ENCODE results near the gene AJUBA.
"Not testable (repeated sequence)": the region's sequence is repeated elsewhere in the genome, so short reads cannot be mapped to it uniquely, and the experiment has no call there.

The AJUBA gene

DNA sequence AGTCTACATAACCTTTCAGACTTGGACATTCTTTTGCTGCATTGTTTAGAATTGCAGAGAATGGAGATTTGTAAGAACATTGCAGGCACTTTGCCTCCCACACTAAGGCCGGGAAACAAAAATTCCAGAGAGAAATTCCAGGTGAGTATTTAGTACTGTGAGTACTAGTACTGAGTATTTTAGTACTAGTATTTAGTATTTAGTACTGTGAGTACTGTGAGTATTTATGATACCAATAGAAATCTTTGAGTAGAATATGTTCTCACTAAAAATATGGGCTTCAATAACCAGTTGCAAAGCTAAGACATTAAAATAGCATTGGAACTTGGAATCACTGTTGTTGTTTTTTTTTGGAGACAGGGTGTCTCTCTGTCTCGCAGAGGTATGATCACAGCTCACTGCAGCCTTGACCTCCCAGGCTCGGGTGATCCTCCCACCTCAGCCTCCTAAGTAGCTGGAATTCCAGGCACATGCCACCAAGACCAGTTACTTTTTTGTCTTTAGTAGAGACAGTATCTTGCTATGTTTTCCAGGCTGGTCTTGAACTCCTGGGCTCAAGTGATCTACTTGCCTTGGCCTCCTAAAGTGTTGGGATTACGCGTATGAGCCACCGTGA, 20.2 kb downstream of the AJUBA start:
- DNase-seq (ENCODE audit: insufficient read length, low spot score) (no peak), FAIRE-seq (no peak)
- TF ChIP-seq POLR2A (IDR thresholded peaks at IDR 0.05; ENCODE audit: low read depth, low read length): no peak

DNA sequence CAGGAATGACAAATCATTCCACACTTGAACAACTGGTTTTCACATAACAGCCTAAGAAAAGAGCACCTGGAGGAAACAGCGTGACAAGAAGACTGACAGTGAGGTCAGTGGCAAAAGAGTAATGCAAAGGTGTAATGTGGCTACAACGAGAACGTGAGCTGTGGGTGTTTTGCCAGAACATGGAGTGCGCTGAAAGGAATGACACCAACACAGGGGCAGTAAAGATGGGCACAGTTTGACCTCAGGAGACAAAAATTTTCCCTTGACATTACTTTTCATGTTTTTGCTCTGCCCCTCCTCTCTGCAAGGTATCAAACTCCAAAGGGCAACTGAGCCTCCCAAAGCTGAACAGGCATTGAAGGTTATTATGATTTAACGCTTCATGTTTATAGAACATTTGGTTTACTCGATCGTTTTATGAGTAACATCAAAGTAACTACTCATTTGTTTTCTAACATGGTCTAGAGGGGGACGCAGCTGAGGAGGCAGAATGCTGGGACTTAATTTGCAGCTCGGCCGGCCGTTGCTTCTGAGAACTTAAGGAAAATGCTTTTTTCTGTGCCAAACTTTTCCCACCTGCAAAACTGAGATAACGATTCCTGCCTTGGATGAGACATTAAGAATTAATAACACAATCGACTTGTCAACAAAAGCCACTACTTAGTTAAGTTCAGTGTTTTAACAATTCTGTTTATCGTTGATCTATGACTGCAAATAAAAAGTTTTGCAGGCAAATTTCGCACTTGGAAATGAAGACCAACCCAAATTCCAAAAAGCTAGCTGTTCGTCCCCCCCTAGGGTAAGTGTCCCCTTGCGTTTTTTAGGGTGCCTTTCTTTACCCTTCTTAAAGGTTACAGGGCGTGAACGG, 26.4 kb downstream of the AJUBA start:
- DNase-seq (ENCODE audit: insufficient read length, low spot score): no peak
- TF ChIP-seq POLR2A (IDR thresholded peaks at IDR 0.05; ENCODE audit: low read depth, low read length): no peak
- no peak for FAIRE-seq

DNA sequence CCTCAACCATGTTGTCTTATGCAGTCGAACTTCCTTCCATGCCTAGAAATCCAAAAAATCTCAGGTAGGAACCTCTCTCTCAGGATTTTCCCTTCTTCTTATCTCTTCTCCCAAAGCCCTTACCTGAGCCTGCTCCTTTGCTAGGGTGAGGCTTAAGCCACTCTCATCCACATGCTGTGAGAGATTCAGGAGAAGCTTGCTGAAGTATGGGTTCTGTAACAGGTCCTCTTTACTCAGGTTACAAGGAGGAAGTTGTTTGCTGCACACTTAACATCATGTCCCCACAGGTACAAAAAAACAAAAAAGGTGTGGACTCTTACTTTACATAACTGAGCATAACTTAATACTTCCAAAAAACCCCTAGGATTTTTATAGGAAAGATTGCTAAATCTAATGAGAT, 29.9 kb downstream of the AJUBA start:
- DNase-seq (ENCODE audit: insufficient read length, low spot score) (no peak), FAIRE-seq (no peak)
- TF ChIP-seq POLR2A (IDR thresholded peaks at IDR 0.05; ENCODE audit: low read depth, low read length): no peak

DNA sequence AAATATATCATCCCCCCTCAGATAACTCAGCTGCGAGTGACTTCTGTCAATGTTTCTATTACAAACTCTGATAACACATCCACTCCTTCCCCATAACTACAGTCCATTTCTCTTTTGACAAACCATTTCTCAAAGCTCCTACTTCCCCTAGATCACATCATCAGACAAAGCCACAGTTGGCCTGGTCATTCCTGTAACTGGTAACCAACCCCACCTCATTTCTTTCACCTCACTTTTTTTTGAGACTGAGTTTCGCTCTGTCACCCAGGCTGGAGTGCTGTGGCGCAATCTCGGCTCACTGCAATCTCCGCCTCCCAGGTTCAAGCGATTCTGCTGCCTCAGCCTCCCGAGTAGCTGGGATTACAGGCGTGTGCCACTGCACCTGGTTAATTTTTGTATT, 30.6 kb downstream of the AJUBA start:
- not testable (repeated sequence) for DNase-seq (ENCODE audit: insufficient read length, low spot score); FAIRE-seq

DNA sequence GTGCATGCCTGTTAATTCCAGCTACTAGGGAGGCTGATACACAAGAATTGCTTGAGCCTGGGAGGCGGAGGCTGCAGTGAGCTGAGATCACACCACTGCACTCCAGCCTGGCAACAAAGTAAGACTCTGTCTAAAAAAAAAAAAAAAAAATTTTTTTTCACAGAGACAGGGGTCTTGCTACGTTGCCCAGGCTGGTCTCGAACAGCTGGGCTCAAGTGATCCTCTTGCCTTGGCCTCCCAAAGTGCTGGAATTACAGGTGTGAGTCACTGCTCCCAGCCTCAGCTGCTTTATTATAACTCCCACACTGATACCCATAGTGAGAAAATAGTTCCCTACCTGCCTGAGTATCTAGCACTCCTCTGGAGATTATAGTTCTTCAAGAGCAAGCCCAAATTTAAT, 36.7 kb downstream of the AJUBA start:
- no peak for DNase-seq (ENCODE audit: insufficient read length, low spot score)
- no peak for FAIRE-seq
- TF ChIP-seq POLR2A (IDR thresholded peaks at IDR 0.05; ENCODE audit: low read depth, low read length): no peak

DNA sequence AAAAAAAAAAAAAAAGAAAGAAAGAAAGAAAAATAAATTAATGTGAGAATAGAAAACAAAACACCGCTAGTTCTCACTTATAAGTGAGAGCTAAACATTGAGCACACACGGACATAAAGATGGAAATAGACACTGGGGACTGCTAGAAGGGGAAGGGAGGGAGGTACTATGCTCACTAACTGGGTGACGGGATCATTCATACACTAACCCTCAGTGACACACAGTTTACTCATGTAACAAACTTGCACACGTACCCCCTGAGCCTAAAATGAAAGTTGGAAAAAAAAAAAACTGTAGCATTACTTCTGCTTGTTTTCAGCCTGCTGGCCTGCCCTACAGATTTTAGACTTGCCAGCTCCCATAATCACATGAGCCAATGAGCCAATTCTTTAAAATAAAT, 42.7 kb downstream of the AJUBA start:
- FAIRE-seq (peak; percentile 20), DNase-seq (ENCODE audit: insufficient read length, low spot score) (no peak)
- TF ChIP-seq POLR2A (IDR thresholded peaks at IDR 0.05; ENCODE audit: low read depth, low read length): no peak

DNA sequence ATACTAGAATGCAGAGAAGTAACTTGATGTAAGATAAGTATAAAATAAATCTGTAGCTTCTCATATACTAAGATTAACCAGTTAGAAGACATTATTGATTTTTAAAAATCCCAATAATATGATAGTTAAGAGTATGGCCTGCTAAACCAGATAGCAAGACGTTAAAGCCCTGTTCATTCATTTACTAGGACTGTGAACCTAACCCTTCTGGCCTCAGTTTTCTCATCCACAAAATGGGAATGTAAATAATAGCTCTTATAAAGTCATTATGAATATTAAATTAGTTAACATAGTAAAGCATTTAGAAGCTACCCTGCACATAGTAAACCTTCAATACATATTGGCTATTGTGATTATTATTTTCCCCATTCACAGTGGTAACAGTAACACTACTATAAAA, 47.2 kb downstream of the AJUBA start:
- no peak for DNase-seq (ENCODE audit: insufficient read length, low spot score)
- FAIRE-seq: no peak
- TF ChIP-seq POLR2A (IDR thresholded peaks at IDR 0.05; ENCODE audit: low read depth, low read length): no peak

DNA sequence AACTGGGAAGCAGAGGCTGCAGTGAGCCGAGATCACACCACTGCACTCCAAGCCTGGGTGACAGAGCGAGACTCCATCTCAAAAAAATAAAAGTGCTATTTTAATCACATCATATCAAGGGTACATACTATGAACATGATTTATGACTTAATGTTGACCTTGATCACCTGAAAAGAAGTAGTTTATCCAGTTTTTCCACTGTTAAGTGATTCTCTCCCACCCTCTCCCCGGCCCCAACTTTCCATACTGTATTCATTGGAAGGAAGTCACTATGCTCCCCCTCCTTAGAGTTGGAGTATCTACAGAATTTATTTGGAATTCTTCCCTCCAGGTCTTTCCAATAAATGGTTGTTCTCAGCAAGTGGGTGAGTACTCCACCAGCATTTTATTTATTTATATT, 50.2 kb downstream of the AJUBA start:
- no peak for DNase-seq (ENCODE audit: insufficient read length, low spot score)
- TF ChIP-seq POLR2A (IDR thresholded peaks at IDR 0.05; ENCODE audit: low read depth, low read length): no peak
- FAIRE-seq: no peak

DNA sequence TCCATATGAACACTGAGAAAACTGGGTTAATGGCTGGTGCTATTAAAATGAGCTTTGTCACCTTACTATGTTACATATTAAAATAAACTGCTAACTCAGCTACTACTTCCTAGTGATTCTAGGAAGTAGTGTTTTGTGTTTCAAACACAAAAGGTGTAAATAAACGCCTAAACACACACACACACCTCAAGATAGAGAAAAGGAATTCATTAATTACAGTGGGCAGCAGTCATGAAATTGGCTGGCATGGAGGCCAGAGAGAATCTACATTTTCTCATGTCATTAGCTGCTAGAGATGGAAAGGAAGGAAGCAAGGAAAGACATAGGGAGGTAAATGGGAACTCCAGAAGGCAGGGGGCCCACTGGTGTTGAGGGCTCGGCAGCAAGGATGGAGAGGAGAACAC, 52.4 kb downstream of the AJUBA start:
- TF ChIP-seq POLR2A (IDR thresholded peaks at IDR 0.05; ENCODE audit: low read depth, low read length): no peak
- DNase-seq (ENCODE audit: insufficient read length, low spot score) (no peak), FAIRE-seq (no peak)

DNA sequence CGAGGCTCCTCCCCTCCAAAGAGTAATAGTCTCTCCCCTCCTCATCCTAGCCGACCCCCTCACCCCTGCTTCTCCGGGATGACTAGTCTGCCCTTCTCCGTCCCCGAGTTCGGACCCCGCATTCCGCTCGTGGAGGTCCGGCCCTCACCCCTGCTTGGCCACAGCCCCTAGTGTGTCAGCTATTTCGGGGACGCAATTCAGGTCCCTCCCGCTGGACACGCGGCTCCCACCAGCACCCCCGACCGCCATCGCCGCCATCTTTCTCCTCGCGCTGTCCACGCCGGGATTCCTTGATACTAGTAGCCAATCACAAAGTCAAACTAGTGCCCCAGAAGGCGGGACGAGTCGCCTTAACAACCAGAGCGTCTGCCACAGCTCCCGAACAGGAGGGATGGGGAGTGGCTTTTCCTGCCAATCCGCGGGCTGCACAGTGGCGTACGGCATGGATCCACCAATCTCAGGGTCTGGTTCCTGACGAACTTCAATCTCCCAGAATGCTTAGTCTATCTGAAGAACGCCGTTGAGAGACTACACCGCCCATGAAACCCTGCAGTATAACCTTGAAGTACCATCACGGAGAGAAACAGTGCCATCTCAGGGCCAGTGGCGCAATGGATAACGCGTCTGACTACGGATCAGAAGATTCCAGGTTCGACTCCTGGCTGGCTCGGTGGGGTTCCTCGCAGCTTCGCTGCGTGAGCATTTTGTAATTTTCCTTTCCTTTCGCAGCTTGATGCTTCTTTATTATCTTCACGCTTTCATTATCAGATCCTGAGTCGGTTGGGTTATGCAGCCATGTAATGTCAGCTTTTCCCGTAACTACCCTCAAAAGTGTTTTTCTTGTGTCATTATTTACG, 53.0 kb downstream of the AJUBA start, which contains the start of gene PRMT5:
PRMT5 (minus strand) TSS at position 273 of the 857 bp plus-strand sequence; CDS start at position 258, 15 bp downstream.
- peak; percentile 74 for DNase-seq (ENCODE audit: insufficient read length, low spot score)
- peak; percentile 88 for TF ChIP-seq POLR2A (IDR thresholded peaks at IDR 0.05; ENCODE audit: low read depth, low read length)
- FAIRE-seq: peak; percentile 96

DNA sequence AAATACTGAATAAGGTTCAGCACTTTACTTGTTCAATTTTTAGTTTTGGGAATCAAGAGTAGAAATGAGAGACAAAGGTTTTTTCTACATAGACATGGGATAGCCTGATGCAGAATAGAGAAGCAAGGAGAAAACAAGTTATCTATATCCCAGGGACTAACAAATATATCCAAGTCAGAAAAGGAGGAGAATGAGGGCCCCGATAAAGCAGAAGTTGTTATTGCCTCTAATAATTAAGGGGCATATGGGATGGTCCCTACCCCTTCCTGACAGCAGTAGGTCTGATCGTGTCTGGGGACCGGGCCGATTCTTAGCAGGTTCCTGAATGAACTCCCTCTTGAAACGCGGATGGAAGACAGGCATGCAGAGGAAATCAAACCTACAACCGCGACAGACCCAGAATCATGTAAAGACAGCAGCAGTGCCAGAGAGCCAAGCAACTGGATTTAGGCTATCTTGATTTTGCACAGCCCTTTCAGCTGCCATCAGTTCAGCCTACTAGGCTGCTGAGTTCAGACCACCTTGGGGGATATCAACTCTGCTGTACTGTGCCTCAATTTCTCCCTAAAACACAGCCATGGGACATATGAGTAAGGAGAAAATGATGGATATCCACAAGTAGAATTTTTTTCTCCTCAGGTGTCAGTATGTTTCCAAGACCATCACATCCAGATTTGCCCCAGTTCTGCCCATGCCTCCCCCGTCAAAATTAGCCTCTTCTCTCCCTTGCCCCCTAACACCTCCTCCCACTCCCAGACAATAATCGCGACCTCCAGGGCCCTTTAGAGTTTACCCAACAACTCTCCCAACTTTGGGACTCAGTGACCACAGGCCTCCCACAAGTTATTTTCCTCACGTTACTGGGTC, 53.9 kb downstream of the AJUBA start:
- no peak for FAIRE-seq
- TF ChIP-seq POLR2A (IDR thresholded peaks at IDR 0.05; ENCODE audit: low read depth, low read length): no peak
- DNase-seq (ENCODE audit: insufficient read length, low spot score): no peak

DNA sequence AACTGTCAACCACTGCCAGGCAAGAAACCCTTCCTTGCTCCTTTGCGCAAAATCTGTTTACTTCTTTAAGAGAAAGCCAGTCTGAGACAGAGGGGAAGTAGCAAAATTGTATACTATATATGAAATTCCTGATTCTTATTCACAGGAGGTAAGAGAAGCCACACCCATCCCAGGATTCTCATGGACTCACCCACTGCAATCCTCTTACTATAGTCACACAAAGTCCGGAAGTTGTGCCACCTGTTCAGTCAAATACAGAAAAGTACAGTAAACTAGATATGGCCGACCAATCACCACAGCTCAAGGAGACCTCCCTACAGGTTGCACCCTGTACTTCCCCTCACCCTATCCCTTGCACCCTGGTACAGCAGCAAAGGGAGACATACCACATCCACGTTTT, 56.0 kb downstream of the AJUBA start:
- DNase-seq (ENCODE audit: insufficient read length, low spot score): no peak
- FAIRE-seq: no peak
- no peak for TF ChIP-seq POLR2A (IDR thresholded peaks at IDR 0.05; ENCODE audit: low read depth, low read length)

DNA sequence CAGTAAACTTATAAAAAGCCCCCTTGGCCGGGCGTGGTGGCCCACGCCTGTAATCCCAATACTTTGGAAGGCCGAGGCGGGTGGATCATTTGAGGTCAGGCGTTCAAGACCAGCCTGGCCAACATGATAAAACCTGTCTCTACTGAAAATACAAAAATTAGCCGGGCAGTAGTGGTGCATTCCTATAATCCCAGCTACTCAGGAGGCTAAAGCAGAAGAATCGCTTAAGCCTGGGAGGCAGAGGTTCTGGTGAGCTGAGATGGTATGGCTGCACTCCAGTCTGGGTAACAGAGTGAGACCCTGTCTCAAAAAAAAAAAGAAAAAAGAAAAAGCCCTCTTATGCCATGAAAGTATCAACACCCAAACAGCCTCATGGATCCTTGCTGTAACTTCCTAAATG, 56.8 kb downstream of the AJUBA start:
- no peak for TF ChIP-seq POLR2A (IDR thresholded peaks at IDR 0.05; ENCODE audit: low read depth, low read length)

More for the DNA sequence above, 56.8 kb downstream of the AJUBA start:
- FAIRE-seq (no peak), DNase-seq (ENCODE audit: insufficient read length, low spot score) (no peak)

Measured in H54 (cell line).